ENCODE data around the gene RRP15. TPM values are rescaled to one million over a fixed set of nuclear protein-coding genes. Genes with fewer than 3 reads are reported as not detected.

The RRP15 gene
- polyA plus RNA-seq, 1 donor (not counting 4 experiments of a cell fraction or from before 2014, with no cell fraction given) = 15.8 TPM

- Histone ChIP-seq H3K9ac (ENCODE audit: control insufficient read depth, extremely low read depth, insufficient read depth, low read length) (no peak overlapping the region), H3K27ac (ENCODE audit: control insufficient read depth, insufficient read depth, low read length) (no peak overlapping the region), H3K4me3 (ENCODE audit: control insufficient read depth in 2 of 3, extremely low read depth in 1 of 3, insufficient read depth in 2 of 3, low read depth in 1 of 3, low read length in 3 of 3) (no peak overlapping the region), H3K9me1 (ENCODE audit: control insufficient read depth, extremely low read depth, insufficient read depth, low read length) (no peaks in the 10 kb centered on the region), H3K4me2 (ENCODE audit: control insufficient read depth, extremely low read depth, insufficient read depth, low read depth, low read length) (no peak overlapping the region), H3K4me1 (ENCODE audit: control insufficient read depth, extremely low read depth, insufficient read depth, low read length) (peaks cover 23% of the 10 kb centered on the region), H3K9me3 (ENCODE audit: control insufficient read depth, low read depth, low read length) (no peaks in the 10 kb centered on the region), H4K20me1 (ENCODE audit: control insufficient read depth, extremely low read depth, insufficient read depth, low read length) (no peaks in the 10 kb centered on the region), H2AFZ (ENCODE audit: control insufficient read depth, low read length) (no peak overlapping the region), H3K79me2 (ENCODE audit: control insufficient read depth, insufficient read depth, low read length) (peaks cover 91% of the 10 kb centered on the region), H3K27me3 (ENCODE audit: control insufficient read depth, extremely low read depth, insufficient read depth, low read length) (no peaks in the 10 kb centered on the region), H3K36me3 (ENCODE audit: control insufficient read depth in 2 of 2, extremely low read depth in 1 of 2, insufficient read depth in 2 of 2, low read length in 2 of 2) (no peaks in the 10 kb centered on the region)
- FAIRE-seq (no peak), DNase-seq (ENCODE audit: low read depth, low spot score) (no peak)
- TF ChIP-seq EZH2 (IDR thresholded peaks at IDR 0.05; ENCODE audit: low read length) (no peak), CTCF (optimal IDR thresholded peaks at IDR 0.05 in 1 of 3, IDR thresholded peaks at IDR 0.05 in 1 of 3, conservative IDR thresholded peaks at IDR 0.05 in 1 of 3; ENCODE audit: extremely low read depth in 1 of 3, insufficient read depth in 2 of 3, low read length in 3 of 3) (no peak)
- dilution Hi-C loops (cut with MboI; ENCODE audit: extremely low pct_ligation_motif_present, low sequenced_read_pairs) = no loop called here
Observed at GRCh38 chr1:218352075-218352438, 67.0 kb downstream of the RRP15 start.

- H3K9ac ChIP-seq (ENCODE audit: control insufficient read depth, extremely low read depth, insufficient read depth, low read length) = no peak overlapping the region
- H3K27ac ChIP-seq (ENCODE audit: control insufficient read depth, insufficient read depth, low read length) = no peak overlapping the region
- H3K4me3 ChIP-seq (ENCODE audit: control insufficient read depth in 2 of 3, extremely low read depth in 1 of 3, insufficient read depth in 2 of 3, low read depth in 1 of 3, low read length in 3 of 3) = no peak overlapping the region
- dilution Hi-C loops (cut with MboI; ENCODE audit: extremely low pct_ligation_motif_present, low sequenced_read_pairs) = no loop called here
- no peaks in the 10 kb centered on the region for H3K36me3 ChIP-seq (ENCODE audit: control insufficient read depth in 2 of 2, extremely low read depth in 1 of 2, insufficient read depth in 2 of 2, low read length in 2 of 2)
- H3K4me1 ChIP-seq (ENCODE audit: control insufficient read depth, extremely low read depth, insufficient read depth, low read length) = peaks cover 21% of the 10 kb centered on the region
- H3K9me1 ChIP-seq (ENCODE audit: control insufficient read depth, extremely low read depth, insufficient read depth, low read length) = no peaks in the 10 kb centered on the region
- no peaks in the 10 kb centered on the region for H3K9me3 ChIP-seq (ENCODE audit: control insufficient read depth, low read depth, low read length)
- H2AFZ ChIP-seq (ENCODE audit: control insufficient read depth, low read length) = no peak overlapping the region
- TF ChIP-seq EZH2 (IDR thresholded peaks at IDR 0.05; ENCODE audit: low read length) (no peak), CTCF (optimal IDR thresholded peaks at IDR 0.05 in 1 of 3, IDR thresholded peaks at IDR 0.05 in 1 of 3, conservative IDR thresholded peaks at IDR 0.05 in 1 of 3; ENCODE audit: extremely low read depth in 1 of 3, insufficient read depth in 2 of 3, low read length in 3 of 3) (no peak)
- no peaks in the 10 kb centered on the region for H4K20me1 ChIP-seq (ENCODE audit: control insufficient read depth, extremely low read depth, insufficient read depth, low read length)
- H3K4me2 ChIP-seq (ENCODE audit: control insufficient read depth, extremely low read depth, insufficient read depth, low read depth, low read length) = no peak overlapping the region
- DNase-seq (ENCODE audit: low read depth, low spot score) = no peak
- no peak for FAIRE-seq
- peaks cover 85% of the 10 kb centered on the region for H3K79me2 ChIP-seq (ENCODE audit: control insufficient read depth, insufficient read depth, low read length)
- H3K27me3 ChIP-seq (ENCODE audit: control insufficient read depth, extremely low read depth, insufficient read depth, low read length) = no peaks in the 10 kb centered on the region
Observed at GRCh38 chr1:218353656-218354055, 68.6 kb downstream of the RRP15 start.

All from keratinocyte (primary cell).